GM23338 (cell line): ENCODE results near the gene TMEM11. TPM values are rescaled to one million over a fixed set of nuclear protein-coding genes. Genes with fewer than 3 reads are reported as not detected.

Experiments used
- ATAC-seq: fragments of 200-7000 bp; cut with Tn5 transposase; 3 replicates; pipeline ENCODE4 v1.9.1; 2020
- DNase-seq: peaks from one replicate; pipeline ENCODE4 v3.0.0-alpha.2; 2015; ENCODE audit warnings: low spot score
- H2AFZ ChIP-seq: fragments of 200-600 bp; sonication (generic); 2 replicates; pipeline ENCODE4 v1.8.0; 2016; ENCODE audit warnings: antibody characterized with exemption, mild to moderate bottlenecking, moderate library complexity
- H3F3A ChIP-seq: fragments of 200-600 bp; sonication (generic); replicated peaks from 2 replicates; pipeline ENCODE4 v1.8.0; 2017; ENCODE audit warnings: antibody characterized with exemption, mixed run types, low read depth
- H3K27ac ChIP-seq: fragments of 200-600 bp; sonication (generic); 2 replicates; pipeline ENCODE4 v1.6.1; 2016; ENCODE audit warnings: low read depth
- H3K27me3 ChIP-seq: fragments of 200-600 bp; sonication (generic); 2 replicates; pipeline ENCODE4 v1.8.0; 2016; ENCODE audit warnings: mild to moderate bottlenecking, mixed run types, moderate library complexity; ENCODE audit not compliant: insufficient read depth
- H3K36me3 ChIP-seq: fragments of 200-600 bp; sonication (generic); 2 replicates; pipeline ENCODE4 v1.8.0; 2016; ENCODE audit warnings: mild to moderate bottlenecking; ENCODE audit not compliant: insufficient read depth
- H3K4me1 ChIP-seq: fragments of 200-600 bp; sonication (generic); 2 replicates; pipeline ENCODE4 v1.8.0; 2016; ENCODE audit warnings: mild to moderate bottlenecking, moderate library complexity; ENCODE audit not compliant: insufficient read depth
- H3K4me2 ChIP-seq: fragments of 200-600 bp; sonication (generic); 2 replicates; pipeline ENCODE4 v1.7.1; 2017; ENCODE audit warnings: mixed run types
- H3K4me3 ChIP-seq: fragments of 200-600 bp; sonication (generic); 2 replicates; pipeline ENCODE4 v1.6.1; 2016; ENCODE audit warnings: mixed run types
- H3K79me2 ChIP-seq: fragments of 200-600 bp; sonication (generic); replicated peaks from 2 replicates; pipeline ENCODE4 v1.8.0; 2017; ENCODE audit warnings: mild to moderate bottlenecking; ENCODE audit not compliant: insufficient read depth
- H3K9me2 ChIP-seq: fragments of 200-600 bp; sonication (generic); 2 replicates; pipeline ENCODE4 v1.8.0; 2017; ENCODE audit not compliant: insufficient read depth
- H4K20me1 ChIP-seq: fragments of 200-600 bp; sonication (generic); replicated peaks from 2 replicates; pipeline ENCODE4 v1.8.0; 2017; ENCODE audit warnings: mild to moderate bottlenecking; ENCODE audit not compliant: insufficient read depth
- H3K27ac Mint-ChIP-seq: 2 replicates; pipeline ENCODE4 v1.8.0; 2020; ENCODE audit warnings: inconsistent platforms, mild to moderate bottlenecking, moderate library complexity, mixed read lengths
- H3K27me3 Mint-ChIP-seq: 3 replicates; pipeline ENCODE4 v1.8.0; 2022; ENCODE audit warnings: low read depth, mild to moderate bottlenecking, moderate library complexity, mixed read lengths, inconsistent platforms; ENCODE audit not compliant: insufficient read depth, poor library complexity
- H3K36me3 Mint-ChIP-seq: 3 replicates; pipeline ENCODE4 v1.8.0; 2021; ENCODE audit warnings: low read depth, mild to moderate bottlenecking, inconsistent platforms, moderate library complexity, mixed read lengths
- H3K4me1 Mint-ChIP-seq: 3 replicates; pipeline ENCODE4 v1.8.0; 2020; ENCODE audit warnings: mild to moderate bottlenecking, inconsistent platforms, mixed read lengths
- H3K4me3 Mint-ChIP-seq: 3 replicates; pipeline ENCODE4 v1.8.0; 2021; ENCODE audit warnings: moderate library complexity, mild to moderate bottlenecking, inconsistent platforms, mixed read lengths
- H3K9me3 Mint-ChIP-seq: 3 replicates; pipeline ENCODE4 v1.8.0; 2020; ENCODE audit warnings: moderate library complexity, mild to moderate bottlenecking, inconsistent platforms, mixed read lengths
- CREB1 ChIP-seq: fragments of 250-450 bp; sonication (Bioruptor Pico); IDR thresholded peaks from 2 replicates; pipeline ENCODE4 v1.5.0; 2020; ENCODE audit warnings: low read depth, mild to moderate bottlenecking, moderate library complexity
- NANOG ChIP-seq: IDR thresholded peaks from 2 replicates; pipeline ENCODE4 v1.6.1; 2016; ENCODE audit warnings: antibody characterized with exemption, borderline replicate concordance
- POLR2AphosphoS5 ChIP-seq: IDR thresholded peaks from 2 replicates; pipeline ENCODE4 v1.6.1; 2016; ENCODE audit warnings: antibody characterized with exemption, low read depth
- polyA plus RNA-seq: library from polyadenylated mRNA; unstranded; fragments of >200 nt; fragmentation: Nextera tagmentation; extraction: Ambion mirVana; gene quantifications from 2 replicates; pipeline ENCODE4 v1.2.1, GENCODE V29; 2016
- total RNA-seq: library from RNA; depleted of rRNA; stranded (reverse); fragments of >200 nt; shearing (Covaris generic); gene quantifications from 2 replicates; pipeline ENCODE4 v1.2.3, GENCODE V29; 2014
- TF ChIP-seq, protein P1 (sequence below): fragments of 250-450 bp; sonication (Bioruptor Pico); IDR thresholded peaks from 2 replicates; pipeline ENCODE4 v1.5.0; 2020; ENCODE audit warnings: mild to moderate bottlenecking, moderate library complexity
- TF ChIP-seq, protein P2 (sequence below): IDR thresholded peaks from 2 replicates; pipeline ENCODE4 v1.6.1; 2016; ENCODE audit warnings: antibody characterized with exemption

TMEM11 gene
- total and polyA plus RNA-seq, 2 experiments from 2014 or later = 38.5 to 90.2 TPM

DNA sequence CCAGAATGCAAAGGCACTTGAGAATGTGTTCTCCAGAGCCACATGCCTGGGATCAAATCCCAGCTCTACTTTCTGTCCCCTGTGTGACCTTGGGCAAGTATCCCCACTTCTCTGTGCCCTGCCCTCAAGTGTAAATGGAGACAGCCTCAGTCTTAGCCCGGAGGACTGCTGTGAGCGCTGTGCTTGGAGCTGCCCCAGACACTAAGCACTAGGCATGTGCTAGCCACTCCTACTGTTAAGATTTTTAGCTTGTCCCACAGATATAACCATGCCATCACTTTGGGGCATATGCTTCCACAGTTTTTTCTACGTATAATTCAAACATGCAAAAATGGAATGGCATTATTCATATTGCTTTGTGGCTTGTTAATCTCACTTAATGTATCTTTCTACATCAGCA is 29.4 kb downstream of the TMEM11 start (continued):
- TF ChIP-seq, protein P1, sequence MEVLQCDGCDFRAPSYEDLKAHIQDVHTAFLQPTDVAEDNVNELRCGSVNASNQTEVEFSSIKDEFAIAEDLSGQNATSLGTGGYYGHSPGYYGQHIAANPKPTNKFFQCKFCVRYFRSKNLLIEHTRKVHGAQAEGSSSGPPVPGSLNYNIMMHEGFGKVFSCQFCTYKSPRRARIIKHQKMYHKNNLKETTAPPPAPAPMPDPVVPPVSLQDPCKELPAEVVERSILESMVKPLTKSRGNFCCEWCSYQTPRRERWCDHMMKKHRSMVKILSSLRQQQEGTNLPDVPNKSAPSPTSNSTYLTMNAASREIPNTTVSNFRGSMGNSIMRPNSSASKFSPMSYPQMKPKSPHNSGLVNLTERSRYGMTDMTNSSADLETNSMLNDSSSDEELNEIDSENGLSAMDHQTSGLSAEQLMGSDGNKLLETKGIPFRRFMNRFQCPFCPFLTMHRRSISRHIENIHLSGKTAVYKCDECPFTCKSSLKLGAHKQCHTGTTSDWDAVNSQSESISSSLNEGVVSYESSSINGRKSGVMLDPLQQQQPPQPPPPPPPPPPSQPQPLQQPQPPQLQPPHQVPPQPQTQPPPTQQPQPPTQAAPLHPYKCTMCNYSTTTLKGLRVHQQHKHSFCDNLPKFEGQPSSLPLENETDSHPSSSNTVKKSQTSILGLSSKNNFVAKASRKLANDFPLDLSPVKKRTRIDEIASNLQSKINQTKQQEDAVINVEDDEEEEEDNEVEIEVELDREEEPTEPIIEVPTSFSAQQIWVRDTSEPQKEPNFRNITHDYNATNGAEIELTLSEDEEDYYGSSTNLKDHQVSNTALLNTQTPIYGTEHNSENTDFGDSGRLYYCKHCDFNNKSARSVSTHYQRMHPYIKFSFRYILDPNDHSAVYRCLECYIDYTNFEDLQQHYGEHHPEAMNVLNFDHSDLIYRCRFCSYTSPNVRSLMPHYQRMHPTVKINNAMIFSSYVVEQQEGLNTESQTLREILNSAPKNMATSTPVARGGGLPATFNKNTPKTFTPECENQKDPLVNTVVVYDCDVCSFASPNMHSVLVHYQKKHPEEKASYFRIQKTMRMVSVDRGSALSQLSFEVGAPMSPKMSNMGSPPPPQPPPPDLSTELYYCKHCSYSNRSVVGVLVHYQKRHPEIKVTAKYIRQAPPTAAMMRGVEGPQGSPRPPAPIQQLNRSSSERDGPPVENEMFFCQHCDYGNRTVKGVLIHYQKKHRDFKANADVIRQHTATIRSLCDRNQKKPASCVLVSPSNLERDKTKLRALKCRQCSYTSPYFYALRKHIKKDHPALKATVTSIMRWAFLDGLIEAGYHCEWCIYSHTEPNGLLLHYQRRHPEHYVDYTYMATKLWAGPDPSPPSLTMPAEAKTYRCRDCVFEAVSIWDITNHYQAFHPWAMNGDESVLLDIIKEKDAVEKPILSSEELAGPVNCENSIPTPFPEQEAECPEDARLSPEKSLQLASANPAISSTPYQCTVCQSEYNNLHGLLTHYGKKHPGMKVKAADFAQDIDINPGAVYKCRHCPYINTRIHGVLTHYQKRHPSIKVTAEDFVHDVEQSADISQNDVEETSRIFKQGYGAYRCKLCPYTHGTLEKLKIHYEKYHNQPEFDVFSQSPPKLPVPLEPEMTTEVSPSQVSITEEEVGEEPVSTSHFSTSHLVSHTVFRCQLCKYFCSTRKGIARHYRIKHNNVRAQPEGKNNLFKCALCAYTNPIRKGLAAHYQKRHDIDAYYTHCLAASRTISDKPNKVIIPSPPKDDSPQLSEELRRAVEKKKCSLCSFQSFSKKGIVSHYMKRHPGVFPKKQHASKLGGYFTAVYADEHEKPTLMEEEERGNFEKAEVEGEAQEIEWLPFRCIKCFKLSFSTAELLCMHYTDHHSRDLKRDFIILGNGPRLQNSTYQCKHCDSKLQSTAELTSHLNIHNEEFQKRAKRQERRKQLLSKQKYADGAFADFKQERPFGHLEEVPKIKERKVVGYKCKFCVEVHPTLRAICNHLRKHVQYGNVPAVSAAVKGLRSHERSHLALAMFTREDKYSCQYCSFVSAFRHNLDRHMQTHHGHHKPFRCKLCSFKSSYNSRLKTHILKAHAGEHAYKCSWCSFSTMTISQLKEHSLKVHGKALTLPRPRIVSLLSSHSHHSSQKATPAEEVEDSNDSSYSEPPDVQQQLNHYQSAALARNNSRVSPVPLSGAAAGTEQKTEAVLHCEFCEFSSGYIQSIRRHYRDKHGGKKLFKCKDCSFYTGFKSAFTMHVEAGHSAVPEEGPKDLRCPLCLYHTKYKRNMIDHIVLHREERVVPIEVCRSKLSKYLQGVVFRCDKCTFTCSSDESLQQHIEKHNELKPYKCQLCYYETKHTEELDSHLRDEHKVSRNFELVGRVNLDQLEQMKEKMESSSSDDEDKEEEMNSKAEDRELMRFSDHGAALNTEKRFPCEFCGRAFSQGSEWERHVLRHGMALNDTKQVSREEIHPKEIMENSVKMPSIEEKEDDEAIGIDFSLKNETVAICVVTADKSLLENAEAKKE (CRISPR knock-in tag) = no peak
- TF ChIP-seq NANOG = no peak
- no peak for TF ChIP-seq CREB1 (CRISPR knock-in tag)
- TF ChIP-seq, protein P2, sequence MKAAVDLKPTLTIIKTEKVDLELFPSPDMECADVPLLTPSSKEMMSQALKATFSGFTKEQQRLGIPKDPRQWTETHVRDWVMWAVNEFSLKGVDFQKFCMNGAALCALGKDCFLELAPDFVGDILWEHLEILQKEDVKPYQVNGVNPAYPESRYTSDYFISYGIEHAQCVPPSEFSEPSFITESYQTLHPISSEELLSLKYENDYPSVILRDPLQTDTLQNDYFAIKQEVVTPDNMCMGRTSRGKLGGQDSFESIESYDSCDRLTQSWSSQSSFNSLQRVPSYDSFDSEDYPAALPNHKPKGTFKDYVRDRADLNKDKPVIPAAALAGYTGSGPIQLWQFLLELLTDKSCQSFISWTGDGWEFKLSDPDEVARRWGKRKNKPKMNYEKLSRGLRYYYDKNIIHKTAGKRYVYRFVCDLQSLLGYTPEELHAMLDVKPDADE = no peak

DNA sequence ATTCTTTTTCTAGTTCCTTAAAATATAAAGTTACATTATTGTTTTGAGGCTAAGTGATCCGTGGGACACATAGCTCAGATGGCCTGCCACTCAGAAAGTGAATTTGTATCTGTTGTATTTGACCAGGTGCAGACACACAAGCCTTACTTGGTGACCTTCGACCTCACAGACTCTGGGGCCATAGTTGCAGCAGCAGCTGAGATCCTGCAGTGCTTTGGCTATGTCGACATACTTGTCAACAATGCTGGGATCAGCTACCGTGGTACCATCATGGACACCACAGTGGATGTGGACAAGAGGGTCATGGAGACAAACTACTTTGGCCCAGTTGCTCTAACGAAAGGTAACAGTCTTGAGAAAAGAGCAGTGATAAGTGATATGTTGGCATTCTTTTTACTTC is 30.5 kb downstream of the TMEM11 start:
- H3K27ac ChIP-seq = no peak overlapping the region
- H3K4me3 ChIP-seq = no peak overlapping the region
- no peak for ATAC-seq
- no peak for TF ChIP-seq POLR2AphosphoS5
- TF ChIP-seq, protein P2 = no peak
- no peaks in the 10 kb centered on the region for H3K79me2 ChIP-seq
- no peaks in the 10 kb centered on the region for H3K36me3 ChIP-seq
- H3K4me2 ChIP-seq = no peak overlapping the region
- peaks cover 4% of the 10 kb centered on the region for H3K36me3 Mint-ChIP-seq
- no peaks in the 10 kb centered on the region for H3K27me3 Mint-ChIP-seq
- H2AFZ ChIP-seq = no peak overlapping the region
- no peaks in the 10 kb centered on the region for H3F3A ChIP-seq
- peaks cover 3% of the 10 kb centered on the region; the same call in 1 of the 3 replicates for H3K4me1 Mint-ChIP-seq
- no peak overlapping the region for H3K27ac Mint-ChIP-seq
- DNase-seq = no peak
- H3K9me2 ChIP-seq = no peaks in the 10 kb centered on the region
- no peaks in the 10 kb centered on the region for H3K9me3 Mint-ChIP-seq
- H3K4me3 Mint-ChIP-seq = no peak overlapping the region
- H3K4me1 ChIP-seq = no peaks in the 10 kb centered on the region
- no peaks in the 10 kb centered on the region for H4K20me1 ChIP-seq
- H3K27me3 ChIP-seq = no peaks in the 10 kb centered on the region
